HG02884 (cell line): ENCODE measurements around the gene SDHAF2.
"Not testable (repeated sequence)": the region's sequence is repeated elsewhere in the genome, so short reads cannot be mapped to it uniquely, and the experiment has no call there.

Experiments used
- ATAC-seq: cut with Tn5 transposase; IDR thresholded peaks from one replicate; pipeline ENCODE4 v1.9.1; 2021; ENCODE audit warnings: mild to moderate bottlenecking, moderate library complexity; ENCODE audit not compliant: unreplicated experiment

Gene SDHAF2

DNA sequence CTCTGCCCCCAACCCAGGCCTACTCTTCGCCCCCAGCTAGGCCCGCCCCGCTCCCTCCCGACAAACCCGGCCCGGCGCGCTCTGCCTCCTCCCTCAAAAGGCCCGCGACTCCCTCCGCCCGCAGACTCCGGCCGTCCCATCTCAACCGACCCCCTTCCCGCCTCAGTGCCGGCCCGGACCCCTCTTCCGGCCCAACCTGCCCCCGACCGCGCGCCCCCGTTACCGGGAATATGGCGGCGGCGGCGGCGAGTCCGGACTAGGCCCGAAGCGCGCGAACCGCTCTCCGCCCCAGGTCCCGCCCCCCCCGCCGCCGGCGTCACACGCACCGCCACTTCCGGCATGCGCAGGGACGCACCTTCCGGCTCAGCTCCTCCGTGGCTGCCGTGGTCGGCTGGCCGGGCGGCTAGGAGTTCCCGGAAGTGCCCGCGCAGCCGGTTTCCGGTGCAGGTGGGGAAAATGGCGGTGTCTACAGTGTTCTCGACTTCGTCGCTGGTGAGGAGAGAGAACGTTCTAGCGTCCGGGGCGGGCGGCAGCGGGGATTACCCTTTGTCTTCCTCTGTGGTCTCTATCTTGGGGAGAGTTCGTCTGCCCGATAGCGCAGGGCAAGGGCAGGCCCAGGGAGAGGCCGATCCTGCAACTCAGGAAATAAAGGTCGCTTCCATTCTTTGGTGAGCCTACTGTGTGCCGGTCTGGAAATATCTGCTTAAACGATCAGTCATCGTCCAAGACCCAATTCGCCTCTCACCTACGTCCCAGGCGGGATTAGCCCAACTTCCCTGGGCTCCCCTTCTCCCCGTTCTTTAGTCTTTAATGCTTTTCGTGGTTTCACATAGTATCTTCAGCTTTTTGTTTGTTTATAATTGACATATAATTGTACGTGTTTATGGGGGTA is at the start of gene SDHAF2, which contains the start of gene CPSF7:
SDHAF2 (plus strand) TSS at position 434 of the 892 bp plus-strand sequence; CDS start at position 457, 23 bp downstream.
CPSF7 (minus strand) TSS at position 285 of the 892 bp plus-strand sequence. CDS start 740 bp downstream, outside the sequence.
- ATAC-seq = peak; percentile 76

DNA sequence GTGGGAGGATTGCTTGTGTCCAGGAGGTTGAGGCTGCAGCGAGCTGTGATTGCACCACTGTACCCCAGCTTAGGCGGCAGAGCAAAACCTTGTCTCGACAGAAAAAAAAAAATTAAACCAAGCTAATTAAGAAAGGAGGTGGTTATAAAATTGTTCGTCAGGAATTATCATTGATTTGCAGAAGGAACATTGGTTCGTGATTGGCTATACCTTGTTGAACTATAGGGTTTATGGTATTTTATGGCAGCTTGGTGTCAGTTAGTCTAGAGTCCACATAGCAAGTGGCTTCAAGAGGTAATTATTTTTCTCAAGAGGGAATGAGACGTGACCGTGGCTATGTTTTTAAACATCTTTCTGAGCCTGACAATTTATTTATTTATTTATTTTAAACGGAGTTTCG is 49.0 kb upstream of the SDHAF2 start:
- ATAC-seq = no peak

DNA sequence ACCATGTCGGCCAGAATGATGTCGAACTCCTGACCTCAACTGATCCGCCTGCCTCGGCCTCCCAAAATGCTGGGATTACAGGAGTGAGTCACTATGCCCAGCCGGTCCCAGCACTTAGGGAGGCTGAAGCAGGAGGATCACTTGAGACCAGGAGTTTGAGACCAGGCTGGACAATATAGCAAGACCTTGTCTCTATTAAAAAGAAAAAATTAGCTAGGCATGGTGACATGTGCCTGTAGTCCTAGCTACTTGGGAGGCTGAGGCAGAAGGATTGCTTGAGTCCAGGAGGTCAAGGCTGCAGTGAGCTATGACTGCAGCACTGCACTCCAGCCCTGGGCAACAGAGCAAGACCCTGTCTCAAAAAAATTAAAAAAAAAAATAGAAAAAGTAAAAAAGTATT is 46.1 kb upstream of the SDHAF2 start:
- not testable (repeated sequence) for ATAC-seq

DNA sequence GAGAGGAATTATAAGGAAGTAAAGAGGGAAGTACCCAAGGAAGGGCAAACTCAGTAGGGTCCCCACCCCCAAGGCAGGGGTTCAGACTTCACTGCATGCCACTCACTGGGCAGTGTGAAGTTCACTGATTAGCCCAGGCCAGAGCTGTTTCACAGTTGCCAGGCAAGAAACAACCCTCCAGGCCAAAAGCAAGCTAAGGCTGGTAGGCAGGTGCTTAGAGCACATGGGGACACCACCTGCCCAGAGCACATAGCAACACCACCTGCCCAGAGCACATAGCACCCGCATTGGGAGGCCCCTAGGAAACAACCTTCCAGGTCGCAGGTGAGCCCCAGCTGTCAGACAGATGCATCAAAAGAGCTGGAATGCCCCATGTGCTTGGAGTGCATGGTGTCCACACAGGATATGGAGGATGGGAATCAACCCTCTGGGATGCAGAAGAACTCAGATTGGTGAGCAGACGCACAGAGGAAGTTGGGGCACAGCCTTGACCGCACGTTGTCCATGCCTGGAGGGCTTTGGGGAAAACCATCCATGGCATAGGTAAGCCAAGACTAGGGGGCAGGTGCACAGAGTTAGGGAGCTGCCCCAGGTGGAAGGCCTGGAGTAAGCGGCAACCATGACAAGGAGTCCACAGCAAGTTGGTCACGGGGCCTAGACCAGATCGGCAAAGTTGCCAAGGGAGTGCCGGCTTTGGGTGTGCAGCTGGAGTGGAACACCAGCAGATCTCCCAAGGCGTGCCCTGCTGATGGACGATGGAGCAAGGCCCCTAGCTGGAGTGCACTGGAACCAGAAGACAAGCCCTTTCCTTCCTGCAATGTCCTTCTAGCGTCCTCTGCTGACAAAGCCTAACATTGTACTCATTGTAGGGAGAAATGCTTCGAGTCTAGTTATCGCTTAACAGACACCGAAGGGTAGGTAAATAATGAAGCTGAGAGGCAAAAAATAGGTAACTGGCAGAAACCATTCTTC is 45.4 kb upstream of the SDHAF2 start:
- ATAC-seq = no peak

DNA sequence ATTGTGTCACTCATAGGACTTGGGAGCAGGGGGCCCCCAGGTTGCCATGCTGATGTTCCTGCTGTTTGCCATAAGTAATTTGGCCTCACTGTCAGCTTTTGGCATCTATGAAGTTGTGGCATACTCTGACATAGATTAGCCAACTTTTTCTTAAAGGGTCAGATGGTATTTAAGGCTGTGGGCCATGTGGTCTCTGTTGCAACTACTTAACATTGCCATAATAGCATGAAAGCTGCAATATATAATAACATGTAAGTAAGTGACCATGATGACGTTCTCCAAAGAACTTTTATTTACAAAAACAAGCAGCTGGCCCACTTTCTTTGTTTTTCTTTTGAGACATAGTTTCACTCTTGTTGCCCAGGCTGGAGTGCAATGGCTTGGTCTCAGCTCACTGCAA is 39.8 kb upstream of the SDHAF2 start:
- no peak for ATAC-seq

DNA sequence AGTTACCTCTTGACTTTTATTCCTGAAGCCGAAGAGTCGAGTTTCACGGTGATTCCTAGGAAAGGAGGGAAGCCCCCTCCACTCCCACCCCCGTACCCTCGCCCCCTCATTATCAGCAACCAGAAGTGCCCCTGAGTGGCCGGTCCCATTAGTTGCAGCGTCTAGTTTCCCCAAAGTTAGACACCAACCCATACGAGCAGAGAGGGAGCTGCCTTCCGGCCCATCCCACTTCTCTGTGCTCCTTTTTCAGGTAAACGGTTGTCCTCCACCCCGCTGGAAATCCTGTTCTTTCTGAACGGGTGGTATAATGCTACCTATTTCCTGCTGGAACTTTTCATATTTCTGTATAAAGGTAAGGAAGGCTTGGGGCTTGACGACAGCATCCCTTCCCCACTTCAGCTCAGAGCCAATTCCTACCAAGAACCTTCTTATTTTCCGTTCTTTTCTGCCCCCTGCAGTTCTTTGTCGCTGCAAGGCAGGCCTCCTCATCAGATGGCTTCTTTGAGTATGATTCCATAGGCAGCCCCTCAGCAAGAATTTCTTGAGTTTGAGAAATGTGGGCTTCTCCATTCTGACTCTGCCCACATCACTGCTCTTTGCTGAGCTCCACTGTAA is 36.8 kb upstream of the SDHAF2 start:
- no peak for ATAC-seq

DNA sequence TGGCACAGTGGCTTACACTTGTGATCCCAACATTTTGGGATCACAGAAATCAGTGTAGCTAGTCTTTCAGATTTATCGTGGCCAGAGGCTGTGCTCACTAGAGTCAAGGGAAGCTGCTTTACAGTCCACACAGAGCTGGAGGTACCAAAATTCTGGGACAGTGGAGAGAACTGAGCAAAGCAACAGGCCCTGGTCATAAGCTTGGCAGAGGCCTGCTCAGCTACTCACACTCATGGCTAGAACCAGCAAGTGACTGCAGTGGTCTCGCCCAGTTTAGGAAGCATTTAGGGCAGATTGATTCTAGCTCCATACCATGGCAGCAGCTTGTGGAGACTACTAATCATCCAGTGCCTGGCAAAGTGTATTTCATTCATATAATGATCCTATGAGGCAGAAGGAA is 28.8 kb upstream of the SDHAF2 start:
- ATAC-seq = no peak

DNA sequence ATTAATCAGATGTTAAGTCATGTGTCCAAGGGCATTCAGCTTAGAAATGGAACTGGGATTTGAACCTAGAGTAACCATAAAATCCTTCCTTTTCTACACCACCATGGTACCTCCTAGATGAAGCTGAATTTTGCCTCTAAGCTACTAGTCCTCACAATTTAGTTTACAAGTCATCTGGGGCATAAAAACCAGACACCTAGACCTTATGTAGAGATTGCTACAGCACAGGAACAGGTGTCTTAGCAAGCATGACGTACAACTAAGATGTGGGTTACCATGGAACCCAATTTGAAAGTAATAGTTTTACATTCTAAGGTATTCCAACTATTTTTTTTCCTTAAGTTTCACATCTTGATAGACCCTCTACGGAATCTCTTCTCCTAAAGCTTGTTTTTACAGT is 28.4 kb upstream of the SDHAF2 start:
- no peak for ATAC-seq

DNA sequence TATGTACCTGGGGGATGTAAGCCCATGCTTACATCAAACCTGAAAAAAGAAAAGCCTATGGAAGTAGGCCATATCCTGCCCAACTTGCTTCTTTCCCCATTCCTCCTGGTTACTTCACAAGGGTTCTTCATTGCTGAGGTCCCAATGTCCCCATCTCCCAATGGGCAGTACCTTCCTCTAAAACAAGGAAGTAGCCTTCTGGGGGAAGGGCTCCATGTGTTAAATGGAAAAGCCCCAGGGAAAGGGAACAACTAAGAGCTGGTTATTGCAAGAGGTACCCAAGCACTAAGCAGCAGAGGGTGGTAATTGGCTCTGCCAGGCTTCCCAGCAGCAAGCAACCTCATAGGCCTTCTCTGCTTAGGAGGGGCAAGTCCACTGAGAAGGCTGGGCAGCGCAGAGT is 26.3 kb upstream of the SDHAF2 start:
- no peak for ATAC-seq

DNA sequence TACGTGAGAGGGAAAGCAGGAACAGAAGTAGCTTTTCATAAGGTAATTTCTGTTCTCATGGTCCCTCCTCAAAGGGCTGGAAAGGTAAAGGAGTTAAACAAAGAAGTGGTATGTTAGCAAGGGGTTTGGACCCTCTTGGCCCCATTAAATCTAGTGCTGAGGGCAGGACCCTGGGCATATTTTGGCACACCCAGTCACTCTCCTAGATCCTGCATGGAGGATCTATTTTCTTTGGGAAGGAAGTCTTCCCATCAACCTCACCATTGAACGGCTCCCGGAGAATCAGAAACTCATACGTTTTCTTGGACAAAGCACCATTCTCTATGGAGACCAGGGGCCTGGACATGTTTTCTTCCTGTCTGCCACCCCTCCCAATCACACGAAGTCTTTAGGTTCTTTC is 25.8 kb upstream of the SDHAF2 start:
- ATAC-seq = no peak

DNA sequence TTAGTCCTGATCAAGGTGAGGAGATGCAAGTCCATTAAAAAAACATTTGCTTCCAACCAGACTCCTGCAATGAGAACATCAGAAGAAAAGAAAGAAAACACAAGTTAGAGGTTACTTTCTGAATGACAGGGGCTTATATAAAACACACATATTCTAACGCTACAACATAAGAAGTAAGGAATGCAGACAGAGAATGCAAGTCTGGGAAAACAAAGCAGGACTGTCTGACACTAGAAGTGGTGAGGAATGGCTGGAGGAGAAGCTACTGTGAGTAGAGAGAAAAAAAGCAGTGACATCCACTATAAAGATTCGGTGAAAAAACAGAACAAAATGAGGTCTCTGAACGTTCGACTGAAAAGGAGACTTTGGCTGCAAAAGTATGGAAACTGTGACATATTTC is 25.3 kb upstream of the SDHAF2 start:
- no peak for ATAC-seq

DNA sequence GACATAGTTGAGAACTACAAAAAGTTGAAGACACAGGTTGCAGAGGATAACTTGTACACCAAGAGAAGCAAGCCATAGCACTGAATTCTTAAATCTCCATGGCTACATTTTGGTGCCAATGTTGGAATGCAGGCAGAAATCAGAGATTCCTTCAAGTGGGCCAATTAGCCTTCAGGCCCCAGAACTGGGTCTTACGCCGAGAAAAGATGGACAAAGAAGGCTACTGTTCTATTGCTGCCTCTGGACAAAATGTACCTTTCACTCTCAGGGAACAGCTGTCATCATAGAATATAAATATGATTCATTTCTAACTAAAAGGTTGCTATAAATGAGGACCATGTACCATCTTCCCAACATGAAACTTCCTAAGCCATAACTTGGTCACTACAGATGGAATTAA is 23.9 kb upstream of the SDHAF2 start:
- no peak for ATAC-seq

DNA sequence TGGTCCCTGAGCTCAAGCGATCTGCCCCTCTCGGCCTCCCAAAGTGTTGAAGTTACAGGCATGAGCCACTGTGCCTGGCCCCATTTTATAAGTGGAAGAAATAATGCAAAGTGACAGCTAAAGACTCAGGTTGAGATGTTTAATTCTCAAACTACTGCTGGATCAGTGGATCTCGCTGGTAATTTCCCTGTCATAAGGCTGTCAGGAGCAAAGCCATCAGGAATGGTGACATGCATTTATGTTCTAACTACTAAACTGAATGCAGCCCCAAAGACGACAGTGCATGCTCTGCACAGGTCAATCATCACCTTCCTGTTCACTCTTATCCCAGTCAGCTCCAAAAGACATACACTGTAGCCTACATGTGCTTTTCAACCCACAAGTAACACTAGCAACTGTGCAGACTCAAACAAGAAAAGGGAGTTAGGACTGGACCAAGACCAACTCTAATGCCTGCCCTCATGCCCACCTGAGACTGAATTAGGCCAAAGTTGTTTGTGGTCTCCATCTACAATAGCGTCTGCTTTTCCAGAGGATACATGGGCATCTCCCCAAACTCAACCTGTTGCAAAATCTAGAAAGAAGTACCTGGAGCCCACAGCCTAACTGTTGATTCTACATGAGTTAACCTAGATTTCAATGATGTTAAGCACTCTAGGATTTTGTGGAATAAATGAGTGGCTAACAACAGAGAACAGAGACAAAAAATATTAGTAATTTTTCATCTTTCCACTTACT is 22.8 kb upstream of the SDHAF2 start:
- no peak for ATAC-seq

DNA sequence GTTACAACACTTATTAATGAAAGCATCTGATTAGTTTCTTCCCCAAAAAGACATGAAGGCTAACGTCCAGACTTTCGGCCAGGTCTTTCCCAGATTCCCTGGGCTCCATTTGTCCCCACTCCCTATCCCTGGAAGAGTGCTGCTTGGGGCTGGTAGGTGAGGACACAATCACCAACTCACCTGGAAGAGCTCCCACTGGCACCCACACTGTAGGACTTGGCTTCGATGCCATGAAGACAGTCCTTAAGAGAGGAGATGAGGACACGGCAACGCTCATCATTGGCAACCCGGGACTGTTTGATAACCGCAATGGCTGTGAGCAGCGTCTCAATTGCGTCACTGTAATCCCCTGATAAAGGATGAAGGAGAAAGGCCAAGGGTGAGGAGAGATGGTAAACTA is 18.3 kb upstream of the SDHAF2 start:
- ATAC-seq = no peak

DNA sequence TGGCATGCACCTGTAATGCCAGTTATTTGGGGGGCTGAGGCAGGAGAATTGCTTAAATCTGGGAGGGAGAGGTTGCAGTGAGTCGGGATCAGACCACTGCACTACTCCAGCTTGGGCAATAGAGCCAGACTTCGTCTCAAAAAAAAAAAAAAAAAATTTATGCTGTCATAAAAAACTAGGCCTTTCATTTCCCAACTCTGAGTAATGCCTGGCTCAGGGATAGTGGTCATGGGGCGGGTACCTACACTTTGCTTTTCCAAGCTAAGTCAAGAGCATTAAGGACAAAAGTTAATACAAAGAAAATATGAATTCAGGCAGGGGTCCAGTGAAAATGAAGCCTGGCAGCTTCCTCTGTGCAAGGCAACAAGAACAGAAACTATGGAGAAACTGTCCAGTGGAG is 16.4 kb upstream of the SDHAF2 start:
- no peak for ATAC-seq

DNA sequence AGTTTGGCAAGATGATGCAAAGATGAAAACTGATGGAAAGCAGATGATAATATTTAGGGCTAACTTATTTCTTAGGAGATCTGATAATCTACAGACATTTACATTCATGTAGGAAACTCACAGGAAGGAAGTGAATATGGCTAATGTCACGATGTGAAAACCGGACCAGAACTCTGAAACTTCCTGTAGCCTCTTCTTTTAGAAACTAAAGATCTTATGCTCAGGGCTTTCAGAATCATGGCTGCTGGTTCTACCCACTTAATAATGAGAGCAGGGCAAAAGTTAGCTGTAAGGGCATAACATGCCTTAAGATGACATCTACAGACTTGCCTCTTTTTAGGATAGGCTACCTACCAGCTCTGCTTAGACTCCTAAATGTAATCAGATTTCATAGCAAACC is 15.4 kb upstream of the SDHAF2 start:
- no peak for ATAC-seq

DNA sequence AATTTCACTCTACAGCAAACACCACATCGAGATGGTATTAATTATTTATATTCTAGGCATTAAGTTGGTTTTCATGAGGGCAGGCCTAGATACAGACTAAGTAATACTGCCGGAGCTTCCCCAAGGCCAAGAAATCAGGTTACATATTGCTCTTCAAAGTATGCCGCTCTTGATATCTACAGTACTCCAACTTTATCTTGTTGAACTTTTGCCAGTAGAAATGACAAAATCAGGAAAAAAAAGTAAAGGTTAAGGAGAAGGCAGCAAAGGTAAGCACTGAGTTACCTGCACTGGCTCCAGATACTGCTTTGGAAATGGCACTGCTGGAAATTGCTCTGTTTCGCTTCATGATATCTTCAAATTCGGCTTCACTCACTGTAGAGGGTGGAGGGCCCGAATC is 14.5 kb upstream of the SDHAF2 start:
- no peak for ATAC-seq

DNA sequence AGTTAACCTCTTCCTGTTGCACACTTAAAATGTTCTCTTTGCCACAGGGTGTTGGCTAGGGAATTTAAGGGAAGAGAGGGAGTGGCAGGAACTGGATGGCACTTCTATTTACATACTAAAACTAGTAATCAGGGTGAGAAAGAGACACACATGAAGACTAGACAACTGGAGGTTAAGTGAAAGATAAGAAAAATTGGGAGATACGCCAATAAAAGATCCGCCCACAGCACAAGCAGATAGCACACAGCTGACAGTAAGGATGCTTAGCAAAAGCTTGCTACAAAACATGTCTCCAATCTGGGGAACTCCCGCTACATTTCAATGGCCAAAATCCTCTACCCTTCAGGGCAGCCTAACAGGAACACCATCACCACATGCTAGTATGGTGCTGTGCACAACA is 13.0 kb upstream of the SDHAF2 start:
- ATAC-seq = no peak

DNA sequence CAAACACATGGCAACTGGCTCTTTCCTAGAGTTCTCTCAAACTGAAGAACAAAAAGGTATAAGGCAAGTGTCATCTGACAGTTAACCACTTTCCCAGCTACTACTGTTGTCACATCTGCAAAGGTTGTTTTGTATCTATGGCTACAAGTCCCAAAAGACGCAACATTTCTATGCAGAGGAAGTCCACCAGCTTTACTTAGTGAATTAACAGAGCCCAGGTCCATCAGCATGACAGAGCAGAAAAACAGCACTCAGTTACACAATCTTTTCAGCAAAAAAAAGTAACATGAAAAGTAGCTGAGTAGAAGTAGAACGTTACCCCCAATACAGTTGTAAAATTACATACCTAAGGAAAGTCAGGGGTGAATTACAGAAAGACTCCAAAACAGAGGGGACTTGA is 12.3 kb upstream of the SDHAF2 start:
- no peak for ATAC-seq

DNA sequence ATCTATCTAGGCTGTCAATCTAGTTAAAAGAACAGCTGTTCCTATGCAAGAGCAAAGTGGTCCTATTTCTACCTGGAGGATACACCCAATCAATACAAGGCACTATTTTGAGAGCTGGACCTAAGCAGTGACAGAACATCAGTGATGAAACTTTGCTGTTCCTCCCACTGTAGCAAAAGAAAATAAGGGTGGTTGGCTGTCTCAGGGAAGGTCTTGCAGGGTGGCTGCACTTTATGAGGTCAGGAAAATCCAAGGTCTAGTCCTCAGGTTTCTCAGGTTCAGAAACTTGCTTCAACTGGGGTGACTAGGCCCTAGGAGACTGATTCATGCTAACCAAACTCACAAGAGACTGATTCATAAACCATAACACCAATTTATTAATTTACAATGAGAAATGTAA is 11.8 kb upstream of the SDHAF2 start:
- no peak for ATAC-seq

DNA sequence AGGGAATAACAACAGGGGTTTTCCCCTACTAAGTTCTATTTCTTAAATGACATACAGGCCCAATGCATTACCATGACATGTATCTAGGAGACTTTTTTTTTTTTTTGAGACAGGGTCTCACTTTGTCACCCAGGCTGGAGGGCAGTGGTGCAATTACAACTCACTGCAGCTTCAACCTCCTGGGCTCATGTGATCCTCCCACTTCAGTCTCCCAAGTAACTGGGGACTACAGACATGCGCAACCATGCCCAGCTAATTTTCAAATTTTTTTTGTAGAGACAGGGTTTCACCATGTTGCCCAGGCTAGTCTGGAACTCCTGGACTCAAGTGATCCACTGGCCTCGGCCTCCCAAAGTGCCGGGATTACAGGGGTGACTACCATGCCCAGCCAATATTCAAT is 7.7 kb upstream of the SDHAF2 start:
- no peak for ATAC-seq
